Fibroblast of lung (primary cell): Measurements from ENCODE around the gene IDUA.

Experiments
- EZH2 ChIP-seq: IDR thresholded peaks from 2 replicates; pipeline ENCODE4 v1.5.1; 2012; ENCODE audit warnings: low read length, control low read depth, mild to moderate bottlenecking; ENCODE audit errors: missing control alignments
- TF ChIP-seq, protein P1 (sequence below), 2 donors: IDR thresholded peaks in 1 of 2; conservative IDR thresholded peaks in 1 of 2; 1 replicate in 1 of 2; 2 replicates in 1 of 2; pipeline ENCODE4 v1.5.1; 2011 to 2012; ENCODE audit warnings: low read length in 2 of 2, control low read depth in 1 of 2, inconsistent platforms in 1 of 2, low read depth in 1 of 2, mild to moderate bottlenecking in 1 of 2

DNA sequence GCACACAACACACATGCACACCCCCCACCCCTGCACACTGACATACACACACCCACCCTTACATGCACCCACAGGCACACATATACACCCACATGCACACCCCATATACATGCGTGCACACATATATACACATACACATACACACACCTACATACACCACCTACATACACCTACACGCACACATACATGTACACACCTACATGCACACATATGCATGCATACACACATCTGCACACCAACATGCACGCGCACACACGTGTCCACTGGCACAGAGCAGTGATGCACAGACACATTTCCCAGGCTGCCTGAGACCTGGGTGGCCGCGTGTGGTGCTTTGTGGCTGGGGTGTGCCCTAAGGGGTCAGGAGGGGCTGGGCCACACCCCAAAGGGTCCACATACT, 56.3 kb downstream of the IDUA start:
- TF ChIP-seq, protein P1, sequence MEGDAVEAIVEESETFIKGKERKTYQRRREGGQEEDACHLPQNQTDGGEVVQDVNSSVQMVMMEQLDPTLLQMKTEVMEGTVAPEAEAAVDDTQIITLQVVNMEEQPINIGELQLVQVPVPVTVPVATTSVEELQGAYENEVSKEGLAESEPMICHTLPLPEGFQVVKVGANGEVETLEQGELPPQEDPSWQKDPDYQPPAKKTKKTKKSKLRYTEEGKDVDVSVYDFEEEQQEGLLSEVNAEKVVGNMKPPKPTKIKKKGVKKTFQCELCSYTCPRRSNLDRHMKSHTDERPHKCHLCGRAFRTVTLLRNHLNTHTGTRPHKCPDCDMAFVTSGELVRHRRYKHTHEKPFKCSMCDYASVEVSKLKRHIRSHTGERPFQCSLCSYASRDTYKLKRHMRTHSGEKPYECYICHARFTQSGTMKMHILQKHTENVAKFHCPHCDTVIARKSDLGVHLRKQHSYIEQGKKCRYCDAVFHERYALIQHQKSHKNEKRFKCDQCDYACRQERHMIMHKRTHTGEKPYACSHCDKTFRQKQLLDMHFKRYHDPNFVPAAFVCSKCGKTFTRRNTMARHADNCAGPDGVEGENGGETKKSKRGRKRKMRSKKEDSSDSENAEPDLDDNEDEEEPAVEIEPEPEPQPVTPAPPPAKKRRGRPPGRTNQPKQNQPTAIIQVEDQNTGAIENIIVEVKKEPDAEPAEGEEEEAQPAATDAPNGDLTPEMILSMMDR (conservative IDR thresholded peaks at IDR 0.05 in 1 of 2, IDR thresholded peaks at IDR 0.05 in 1 of 2; ENCODE audit: low read depth in 1 of 2, low read length in 2 of 2), result no peak
- no peak for TF ChIP-seq EZH2
